CD4-positive, alpha-beta T cell treated with Interleukin-4 for 4 hours (primary cell): ENCODE results near the gene RPH3AL.

Experiments
- DNase-seq: peaks from one replicate; pipeline ENCODE4 v3.0.0-alpha.2; 2020

The RPH3AL gene, protein sequence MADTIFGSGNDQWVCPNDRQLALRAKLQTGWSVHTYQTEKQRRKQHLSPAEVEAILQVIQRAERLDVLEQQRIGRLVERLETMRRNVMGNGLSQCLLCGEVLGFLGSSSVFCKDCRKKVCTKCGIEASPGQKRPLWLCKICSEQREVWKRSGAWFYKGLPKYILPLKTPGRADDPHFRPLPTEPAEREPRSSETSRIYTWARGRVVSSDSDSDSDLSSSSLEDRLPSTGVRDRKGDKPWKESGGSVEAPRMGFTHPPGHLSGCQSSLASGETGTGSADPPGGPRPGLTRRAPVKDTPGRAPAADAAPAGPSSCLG

DNA sequence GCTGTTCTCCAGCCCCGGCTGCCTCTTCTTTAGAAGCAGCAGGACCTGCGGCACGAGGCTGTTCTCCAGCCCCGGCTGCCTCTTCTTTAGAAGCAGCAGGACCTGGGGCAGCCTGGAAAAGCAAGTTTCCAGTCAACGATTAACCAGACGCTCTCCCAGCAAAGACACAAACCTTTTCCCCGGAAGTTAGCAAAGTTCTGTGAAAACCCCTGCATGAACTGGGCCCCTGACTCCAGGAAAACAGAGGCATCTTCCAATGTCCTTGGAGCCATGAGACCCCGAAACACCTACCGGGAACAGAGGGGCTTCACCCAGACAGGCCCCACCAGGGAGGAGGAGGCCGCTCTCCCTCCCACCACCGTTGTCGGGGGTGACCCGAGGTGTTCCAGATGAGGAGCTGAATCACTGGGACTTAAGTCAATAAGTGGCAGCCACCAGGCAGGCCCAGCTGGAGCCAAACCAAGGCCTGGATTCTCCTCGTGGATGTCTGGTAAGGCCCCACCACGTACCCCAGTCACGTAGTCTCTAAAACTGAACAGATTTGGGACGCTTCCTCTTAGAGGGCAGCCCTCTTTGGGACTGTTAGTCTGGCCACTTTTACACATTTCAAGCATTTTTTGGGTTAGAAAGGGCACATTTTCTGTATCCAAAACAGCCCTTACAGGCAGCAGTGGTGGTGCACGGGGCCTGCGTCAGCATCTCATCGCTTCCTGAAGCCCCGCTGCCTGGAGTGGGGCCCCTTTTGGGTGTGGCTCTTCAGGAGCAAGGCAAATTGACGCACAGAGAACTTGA lies at the start of gene RPH3AL:
RPH3AL (minus strand) TSS at position 387 of the 792 bp plus-strand sequence. CDS start 25,264 bp downstream, outside the sequence.
- DNase-seq = no peak

DNA sequence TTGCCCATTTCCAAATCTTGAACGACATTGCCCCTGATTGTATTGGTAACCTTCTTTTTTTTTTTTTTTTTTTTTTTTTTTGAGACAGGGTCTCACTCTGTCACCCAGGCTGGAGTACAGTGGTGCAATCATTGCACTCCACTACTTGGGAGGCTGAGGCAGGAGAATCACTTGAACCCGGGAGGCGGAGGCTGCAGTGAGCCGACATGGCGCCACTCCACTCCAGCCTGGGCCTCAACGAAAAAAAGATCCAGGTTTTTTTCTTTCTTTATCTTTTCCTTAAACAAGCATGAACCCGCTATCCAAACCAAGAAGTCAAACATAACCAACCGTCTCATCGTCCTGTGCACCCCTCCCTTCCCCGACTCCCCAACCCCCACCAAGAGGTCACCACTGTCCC lies 47.6 kb upstream of the RPH3AL start:
- DNase-seq = no peak

DNA sequence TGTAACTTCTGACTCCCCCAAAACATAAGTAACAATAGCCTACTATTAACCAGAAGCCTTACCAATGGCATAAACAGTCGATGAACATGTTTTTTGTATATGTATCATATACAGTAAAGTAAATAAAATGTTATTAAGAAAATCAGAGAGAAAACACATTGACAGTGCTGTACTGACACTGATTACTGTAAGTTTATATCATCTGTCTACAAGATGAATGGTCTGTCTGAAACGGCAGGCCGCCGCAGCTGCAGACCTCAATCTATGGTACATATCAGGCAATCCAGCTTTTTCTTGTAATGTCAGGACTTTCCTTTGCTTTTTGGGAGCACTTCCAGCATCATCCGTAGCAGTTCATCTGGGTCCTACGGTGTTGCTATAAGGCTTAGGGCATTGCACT lies 44.2 kb upstream of the RPH3AL start:
- no peak for DNase-seq

DNA sequence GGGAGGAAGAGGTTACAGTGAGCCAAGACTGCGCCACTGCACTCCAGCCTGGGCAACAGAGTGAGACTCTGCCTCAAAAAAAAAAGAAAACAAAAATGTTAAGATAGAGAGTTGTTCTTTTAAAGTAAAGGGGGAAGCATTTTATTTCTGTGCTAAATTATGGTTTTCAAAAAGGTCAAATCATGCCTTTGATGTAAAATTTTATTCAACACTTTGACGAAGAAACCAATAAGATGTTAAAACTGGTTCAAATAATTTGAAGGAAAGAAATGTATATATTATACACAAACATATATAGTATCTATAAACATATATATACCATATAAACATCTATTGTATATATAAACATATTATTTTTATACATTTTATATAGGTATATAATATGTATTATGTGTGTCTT lies 43.4 kb upstream of the RPH3AL start:
- no peak for DNase-seq

DNA sequence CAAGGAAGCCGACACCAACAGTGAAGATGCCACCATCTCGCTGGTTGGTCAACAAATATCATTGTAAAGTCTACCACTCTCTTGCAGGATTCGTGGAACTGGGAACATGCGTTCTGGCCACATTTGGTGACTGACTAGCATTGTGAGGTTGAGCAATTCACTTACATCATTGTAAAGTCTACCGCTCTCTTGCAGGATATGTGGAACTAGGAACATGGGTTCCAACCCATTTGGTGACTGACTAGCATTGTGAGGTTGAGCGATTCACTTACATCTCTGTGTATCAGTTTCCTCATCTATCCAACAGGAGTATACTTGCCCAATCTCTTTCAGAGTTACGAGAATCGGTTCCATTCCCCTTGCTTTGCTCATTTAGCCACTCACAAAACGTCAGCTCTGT lies 42.6 kb upstream of the RPH3AL start:
- no peak for DNase-seq

DNA sequence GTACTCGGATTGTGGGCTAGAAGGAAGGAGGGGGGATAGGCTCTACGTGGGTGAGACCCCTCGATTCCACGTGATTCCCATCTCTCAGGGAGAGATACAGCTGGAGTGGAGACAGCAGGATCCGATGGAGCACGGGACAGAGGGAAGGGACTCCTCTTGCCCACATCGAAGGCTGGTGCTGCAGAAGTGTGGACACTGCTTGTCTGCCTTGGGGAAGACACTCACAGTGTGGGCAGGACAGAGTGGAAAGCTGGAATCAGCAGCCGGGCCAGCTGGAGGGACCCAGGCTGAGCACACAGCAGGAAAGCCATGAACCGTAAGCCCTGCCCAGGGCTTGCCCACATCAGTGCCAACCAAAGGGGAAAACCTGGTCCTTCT lies 42.1 kb upstream of the RPH3AL start:
- no peak for DNase-seq

DNA sequence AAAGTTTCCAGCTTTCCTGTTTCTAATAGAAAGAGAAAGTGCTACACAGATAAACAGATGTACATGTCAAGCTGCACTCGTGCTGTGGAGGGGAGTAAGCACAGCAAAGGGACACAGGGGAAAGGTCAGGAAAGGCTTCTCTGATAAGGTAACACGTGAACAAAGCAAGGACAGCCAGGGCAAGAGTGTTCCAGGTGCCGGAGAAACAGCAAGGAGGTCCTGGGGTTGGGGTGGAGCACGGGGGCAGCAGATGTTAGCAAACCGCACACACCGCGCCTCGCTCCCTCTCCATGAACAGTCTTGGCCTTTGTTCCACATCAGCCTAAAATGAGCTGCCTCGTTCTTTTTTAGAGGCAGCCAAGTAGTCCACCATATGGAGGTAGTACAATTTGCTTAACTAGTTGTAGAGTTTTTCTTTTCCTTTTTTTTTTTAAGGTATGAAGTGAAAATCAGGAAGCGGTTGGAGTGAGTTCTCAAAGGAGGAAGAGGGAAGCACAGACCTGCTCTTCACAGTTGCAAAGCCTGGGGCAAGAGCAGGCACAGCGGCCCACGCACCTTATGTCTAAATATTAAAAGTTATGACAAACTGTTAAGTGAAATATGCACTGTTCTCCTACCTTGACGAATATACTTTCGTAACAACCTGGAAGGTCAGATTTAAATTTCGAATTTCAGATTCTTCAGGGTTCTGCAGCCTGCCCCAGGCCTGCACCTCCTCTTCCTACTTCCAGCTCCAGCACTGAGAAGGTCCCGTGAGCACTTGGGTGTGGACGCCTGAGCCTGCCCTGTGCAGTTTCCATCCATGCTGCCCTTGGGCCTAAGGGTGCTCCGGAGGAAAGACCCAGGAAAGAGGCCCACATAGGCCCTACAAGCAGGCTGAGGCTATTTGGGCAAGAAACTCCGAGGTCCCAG lies 41.5 kb upstream of the RPH3AL start:
- DNase-seq = no peak

DNA sequence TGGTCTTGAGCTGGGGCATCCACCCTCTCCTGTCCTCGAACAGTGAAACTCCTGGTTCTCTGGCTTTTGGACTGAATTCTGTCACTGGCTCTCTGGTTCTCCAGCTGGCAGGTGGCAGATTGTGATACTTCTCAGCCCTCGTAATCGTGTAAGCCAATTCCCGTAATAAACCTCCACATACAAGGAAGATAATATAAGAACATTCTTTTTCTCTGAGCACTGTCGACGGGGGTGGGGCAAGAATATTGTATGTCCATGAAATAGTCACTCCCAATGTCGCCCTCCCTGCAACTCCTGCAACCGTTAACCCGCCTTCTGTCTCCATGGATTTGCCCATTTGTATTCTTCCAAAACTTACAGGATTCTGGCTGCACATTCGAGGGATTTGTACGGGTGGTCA lies 39.2 kb upstream of the RPH3AL start:
- DNase-seq = no peak

DNA sequence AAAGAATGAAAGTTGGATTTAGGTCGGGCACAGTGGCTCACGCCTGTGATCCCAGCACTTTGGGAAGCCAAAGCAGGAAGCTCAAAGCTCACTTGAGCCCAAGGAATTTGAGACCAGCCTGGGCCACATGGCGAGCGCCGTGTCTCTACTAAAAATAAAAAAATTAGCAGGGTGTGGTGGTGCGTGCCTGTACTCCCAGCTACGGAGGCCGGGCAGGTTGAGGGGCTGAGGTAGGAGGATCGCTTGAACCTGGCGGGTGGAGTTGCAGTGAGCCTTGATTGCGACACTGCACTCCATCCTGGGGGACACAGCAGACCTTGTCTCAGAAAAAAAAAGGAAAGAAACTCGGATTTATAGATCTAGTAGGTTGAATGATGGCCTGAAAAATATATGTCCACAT lies 37.4 kb upstream of the RPH3AL start:
- DNase-seq = no peak

DNA sequence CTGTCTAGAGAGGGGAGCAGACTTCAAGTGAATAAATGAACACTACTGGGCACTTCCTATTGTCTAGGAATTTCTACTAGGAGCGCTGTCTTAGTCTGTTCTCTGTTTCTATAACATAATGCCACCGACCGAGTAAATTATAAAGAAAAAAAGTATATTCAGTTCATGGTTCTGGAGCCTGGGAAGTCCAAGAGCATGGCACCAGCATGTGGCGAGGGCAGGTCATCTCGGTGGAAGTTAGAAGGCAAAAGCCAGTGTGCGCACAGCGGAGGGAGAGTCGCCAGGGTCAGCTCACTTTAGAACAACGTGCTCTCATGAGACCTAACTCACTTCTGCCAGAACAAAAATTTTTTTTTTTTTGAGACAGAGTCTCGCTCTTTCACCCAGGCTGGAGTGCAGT lies 35.5 kb upstream of the RPH3AL start:
- DNase-seq = no peak

DNA sequence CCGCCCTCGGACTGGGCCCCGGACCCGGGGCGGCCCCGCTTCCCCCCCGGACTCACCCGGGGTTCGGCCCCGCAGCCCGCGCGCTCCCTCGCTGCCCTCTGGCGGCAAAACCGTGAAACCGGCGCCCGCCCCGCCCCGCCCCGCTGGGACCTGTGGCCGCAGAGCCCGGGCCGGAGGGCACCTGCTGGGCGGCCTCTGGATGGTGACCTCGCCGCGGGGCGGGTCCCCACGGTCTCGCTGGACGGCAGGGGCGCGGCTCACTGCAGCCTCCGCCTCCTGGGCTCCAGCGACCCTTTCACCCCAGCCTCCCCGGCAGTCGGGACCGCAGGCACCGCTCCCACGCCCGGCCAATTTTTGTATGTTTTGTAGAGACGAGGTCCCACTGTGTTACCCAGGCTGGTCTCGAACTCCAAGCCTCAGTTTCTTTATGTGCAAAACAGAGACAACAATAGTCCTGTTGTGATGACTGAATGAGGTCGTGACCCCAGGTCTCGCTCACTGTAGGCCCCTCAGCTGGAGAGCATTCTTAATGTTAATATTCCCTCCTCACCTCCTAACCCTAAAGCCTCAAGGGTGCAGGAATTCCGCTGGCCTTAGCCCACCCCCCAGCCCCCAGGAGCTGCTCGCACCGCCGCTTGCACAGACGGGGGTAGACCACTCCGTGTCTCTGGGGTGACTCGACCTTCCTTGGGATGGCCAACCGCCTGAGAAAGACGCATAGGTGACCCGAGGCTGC lies 33.7 kb upstream of the RPH3AL start:
- peak; percentile 55 for DNase-seq

DNA sequence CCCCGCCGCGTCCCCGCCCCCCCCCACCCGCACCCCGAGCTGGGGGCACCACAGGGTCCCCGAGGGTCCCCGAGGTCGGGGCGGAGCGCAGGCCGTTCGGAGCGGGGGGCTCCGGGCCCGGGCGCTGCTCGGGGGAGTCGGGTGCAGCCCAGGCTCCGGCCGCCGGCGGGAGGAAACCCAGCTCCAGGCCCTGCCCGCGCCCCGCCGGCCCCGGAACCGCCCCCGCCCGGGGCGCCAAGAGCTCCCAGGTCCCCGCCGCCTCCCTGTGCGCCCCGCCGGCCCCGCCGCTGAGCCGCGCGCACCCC lies 33.2 kb upstream of the RPH3AL start:
- DNase-seq = no peak

DNA sequence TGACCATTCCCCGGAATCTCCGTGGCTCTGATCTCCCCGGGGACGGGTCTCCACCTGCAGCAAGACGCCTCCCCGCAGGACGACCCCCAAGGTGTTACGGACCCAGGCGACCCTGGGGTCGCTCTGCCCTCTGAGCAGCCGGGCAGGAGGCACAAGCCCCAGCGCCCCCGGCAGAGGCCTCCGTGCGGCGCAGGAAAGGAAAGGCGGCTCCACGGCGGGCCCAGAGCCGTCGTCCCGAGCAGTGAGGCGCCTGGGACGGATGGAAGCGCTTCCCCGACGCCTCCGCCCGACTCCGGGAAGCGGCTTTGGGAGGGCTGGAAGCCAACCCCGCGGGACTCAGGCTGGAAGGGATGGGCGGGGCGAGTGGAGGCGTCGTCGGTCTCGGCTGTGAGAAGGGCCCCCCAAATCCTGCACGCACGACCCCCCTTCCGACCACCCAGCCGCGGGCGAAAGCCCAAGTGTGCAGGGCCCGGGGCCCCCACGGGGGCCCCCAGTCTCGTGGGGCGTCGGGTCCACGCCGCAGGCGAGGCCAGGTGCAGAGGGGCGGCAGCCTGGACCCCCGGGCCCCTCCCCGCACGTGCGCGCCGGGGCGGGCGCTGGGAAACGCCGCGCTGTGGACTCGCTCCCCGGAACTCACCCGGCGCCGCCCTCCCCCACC lies 32.7 kb upstream of the RPH3AL start:
- no peak for DNase-seq

DNA sequence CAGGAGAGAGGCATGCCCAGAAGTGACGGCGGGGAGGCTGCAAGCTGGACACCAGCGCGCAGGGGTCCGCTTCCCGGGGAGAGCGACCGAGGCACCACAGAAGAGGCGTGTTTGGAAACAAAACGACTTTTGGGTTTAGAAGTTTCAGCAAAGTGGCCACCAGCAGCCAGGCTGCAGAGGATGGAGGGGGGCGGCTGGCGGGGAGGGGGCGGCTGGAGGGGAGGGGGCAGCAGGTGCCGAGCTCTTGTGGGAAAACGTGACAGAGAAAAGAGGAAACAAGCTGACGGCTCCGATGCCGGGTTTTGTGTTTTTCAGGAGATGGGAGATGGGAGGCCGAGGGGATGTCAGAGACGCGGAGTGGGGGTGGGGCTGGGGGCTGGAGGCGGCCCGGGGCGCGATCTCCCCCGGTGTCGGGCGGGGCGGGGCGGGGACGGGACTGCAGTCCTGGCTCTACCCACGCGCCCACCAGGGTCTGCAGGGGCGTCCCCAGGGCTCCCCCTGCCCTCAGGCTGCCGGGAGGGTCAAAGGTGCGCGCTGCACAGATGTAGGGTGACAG lies 32.1 kb upstream of the RPH3AL start:
- DNase-seq = no peak

DNA sequence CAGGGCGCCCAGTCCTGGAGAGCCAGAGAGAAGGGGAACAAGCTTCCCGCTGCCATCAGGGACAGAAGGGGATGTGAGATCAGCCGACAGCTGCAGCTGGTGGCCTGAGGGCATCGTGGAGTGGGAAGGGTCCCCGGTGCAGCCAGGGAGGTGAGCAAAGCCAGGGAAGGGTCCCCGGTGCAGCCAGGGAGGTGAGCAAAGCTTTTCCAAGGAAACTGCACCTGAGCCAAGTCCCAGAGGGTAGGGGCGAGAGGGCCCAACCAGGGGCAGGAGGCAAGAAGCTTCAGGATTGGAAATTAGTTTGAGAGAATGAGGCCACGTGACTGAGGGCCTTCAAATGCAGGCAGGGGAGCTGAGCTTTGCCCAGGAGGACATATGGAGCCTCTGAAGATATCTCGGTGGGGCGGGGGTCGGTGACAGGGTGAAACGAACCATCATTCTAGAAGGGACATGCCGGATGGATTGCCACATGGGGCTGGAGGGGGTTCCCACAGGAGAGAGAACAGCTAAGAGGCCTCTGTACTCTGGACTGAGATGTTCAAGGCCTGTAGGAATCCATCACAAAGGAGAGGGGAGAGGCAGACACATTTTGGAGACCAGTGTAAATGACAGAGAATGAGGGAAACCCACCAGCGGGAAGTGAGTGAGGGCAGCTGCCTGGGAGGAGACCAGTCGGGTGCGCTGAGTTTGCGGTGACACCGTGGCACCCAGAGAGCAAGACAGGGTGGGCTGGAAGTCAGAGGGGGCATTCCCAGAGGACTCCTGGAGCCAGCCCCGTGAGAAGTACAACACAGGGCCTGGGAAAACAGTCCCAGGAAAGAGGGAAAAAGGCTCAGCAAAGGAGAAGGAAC lies 31.4 kb upstream of the RPH3AL start:
- DNase-seq = no peak

DNA sequence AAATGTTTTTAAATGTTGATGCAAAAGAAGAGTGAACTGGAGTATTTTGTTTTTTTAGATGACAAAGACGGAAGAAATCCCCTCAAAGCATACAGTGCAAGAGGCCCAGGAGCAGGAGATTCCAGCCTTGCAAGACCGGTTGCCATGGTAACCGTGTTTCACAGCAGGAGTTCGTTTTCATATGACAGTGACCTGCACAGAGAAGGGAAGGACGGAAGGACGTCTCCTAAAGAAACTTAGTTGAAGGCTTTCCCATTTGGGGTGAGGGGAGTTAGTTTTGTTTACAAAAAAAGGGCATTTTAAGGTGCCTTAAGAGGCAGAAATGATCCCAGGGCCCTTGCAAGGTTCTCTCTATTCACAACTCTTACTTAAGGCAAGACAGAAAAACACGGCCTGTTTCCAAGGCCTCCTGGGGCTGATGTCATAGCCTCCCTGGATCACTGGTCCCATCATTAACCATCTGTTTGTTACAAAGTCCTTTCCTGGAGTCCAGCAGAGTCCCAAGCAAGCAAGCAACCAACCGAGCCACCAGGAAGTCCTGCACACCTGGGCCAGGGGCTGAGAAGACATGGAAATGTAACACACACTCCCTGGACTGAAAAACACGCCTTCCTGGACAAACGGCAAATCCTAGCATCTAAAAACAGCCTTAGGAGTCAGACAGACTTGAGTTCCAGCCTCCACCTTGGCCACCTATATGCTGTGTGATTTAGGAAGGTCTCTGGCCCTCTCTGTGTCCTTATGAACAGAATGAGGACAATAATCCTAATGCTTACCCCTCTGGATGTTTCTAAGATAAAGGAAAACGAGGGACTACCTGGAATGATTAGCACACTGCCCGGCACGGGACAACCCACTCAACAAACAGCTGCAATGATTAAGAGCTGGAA lies 30.3 kb upstream of the RPH3AL start:
- no peak for DNase-seq

DNA sequence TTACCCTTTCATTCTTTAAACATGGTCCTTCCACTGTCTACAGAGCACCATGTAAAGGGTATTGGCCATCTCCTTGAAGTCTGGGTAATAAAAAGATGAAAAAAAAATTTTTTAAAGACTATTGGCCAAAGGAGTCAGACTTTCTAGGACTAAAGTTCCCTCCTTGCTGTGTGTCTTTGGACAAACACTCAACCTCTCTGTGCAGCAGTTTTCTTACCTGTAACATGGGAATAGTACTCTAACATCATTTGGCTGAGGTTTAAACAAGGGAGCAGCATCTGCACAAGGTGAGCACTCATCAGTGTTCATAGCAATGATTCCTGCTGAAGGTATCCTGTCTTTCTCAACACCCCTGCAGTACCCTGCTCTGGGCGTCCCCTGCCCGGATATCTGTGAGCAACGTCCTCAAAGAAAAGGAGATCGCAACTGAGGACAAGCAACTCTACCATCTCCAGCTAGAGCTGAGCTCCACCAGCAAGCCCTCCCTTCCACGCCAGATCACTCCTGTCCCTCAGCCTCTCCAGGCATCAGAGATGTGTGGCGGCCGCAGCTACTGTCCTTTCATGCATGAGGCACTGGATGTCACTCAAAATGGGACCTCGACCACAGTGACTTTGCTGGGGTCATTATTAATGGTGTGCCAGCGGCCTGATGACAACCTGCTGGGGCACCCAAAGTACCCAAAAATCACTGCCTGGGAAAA lies 29.5 kb upstream of the RPH3AL start:
- no peak for DNase-seq

DNA sequence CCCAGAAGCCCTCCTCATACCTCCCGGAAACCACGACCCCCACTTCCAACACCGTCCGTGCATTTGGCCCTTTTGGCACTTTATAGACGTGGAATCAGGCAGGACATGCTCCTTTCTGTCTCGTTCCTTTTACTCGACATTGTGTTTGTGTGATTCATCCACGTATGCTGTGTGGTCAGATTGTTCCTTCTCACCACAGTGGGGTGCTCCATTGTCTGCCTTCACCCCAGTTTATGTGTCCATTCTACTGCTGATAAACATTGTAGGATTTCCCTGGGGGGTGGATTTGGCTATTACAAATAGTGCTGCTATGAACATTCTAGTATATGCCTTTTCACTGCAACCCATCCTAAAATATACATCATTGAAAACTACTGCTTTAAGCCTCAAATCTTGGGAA lies 28.9 kb upstream of the RPH3AL start:
- DNase-seq = no peak
